Activated CD8-positive, alpha-beta T cell treated with anti-CD3 and anti-CD28 coated beads for 36 hours (primary cell): Measurements from ENCODE around the gene TRIM39. TPM values are rescaled to one million over a fixed set of nuclear protein-coding genes. Genes with fewer than 3 reads are reported as not detected.

Source experiments
- ATAC-seq: fragments of 200-7000 bp; cut with Tn5 transposase; one replicate; pipeline ENCODE4 v1.10.0; 2021; ENCODE audit warnings: mild to moderate bottlenecking, moderate library complexity
- CTCF ChIA-PET: fragments of 350-600 bp; sonication (Branson Sonifier 250); formaldehyde crosslinking; loops from one replicate; lab custom pipeline; 2021; ENCODE audit warnings: antibody characterized with exemption; lab: Charles Lee
- POLR2A ChIA-PET: fragments of 350-600 bp; sonication (Branson Sonifier 250); formaldehyde crosslinking; loops from one replicate; lab custom pipeline; 2021; ENCODE audit warnings: antibody characterized with exemption; lab: Charles Lee
- DNase-seq: peaks from one replicate; pipeline ENCODE4 v3.0.0-alpha.2; 2020
- H3K27ac Mint-ChIP-seq: one replicate; pipeline ENCODE4 v1.8.0; 2021; ENCODE audit warnings: mild to moderate bottlenecking, mixed read lengths
- H3K27me3 Mint-ChIP-seq: one replicate; pipeline ENCODE4 v1.8.0; 2021; ENCODE audit warnings: mixed read lengths
- H3K36me3 Mint-ChIP-seq: one replicate; pipeline ENCODE4 v1.8.0; 2021; ENCODE audit warnings: low read depth, mixed read lengths
- H3K4me1 Mint-ChIP-seq: one replicate; pipeline ENCODE4 v1.8.0; 2021; ENCODE audit warnings: low read depth, mixed read lengths
- H3K4me3 Mint-ChIP-seq: one replicate; pipeline ENCODE4 v1.8.0; 2021; ENCODE audit warnings: mild to moderate bottlenecking, moderate library complexity, mixed read lengths
- H3K9me3 Mint-ChIP-seq: one replicate; pipeline ENCODE4 v1.8.0; 2021; ENCODE audit warnings: mixed read lengths
- intact Hi-C: fragments of 100-400 bp; cut with micrococcal nuclease; formaldehyde crosslinking; loops from one replicate; pipeline ENCODE4 v1.10.0; 2022
- total RNA-seq, 2 experiments: library from RNA; stranded (reverse); gene quantifications; one replicate each; pipeline ENCODE4 v1.2.3, GENCODE V29; 2021
- TF ChIP-seq, protein P1 (sequence below): fragments of 200-600 bp; IDR thresholded peaks from one replicate; pipeline ENCODE4 v1.8.0; 2022; ENCODE audit warnings: antibody characterized with exemption, mild to moderate bottlenecking

Gene TRIM39
- total RNA-seq, 2 experiments from 2014 or later, result 21.6 to 22.3 TPM

DNA sequence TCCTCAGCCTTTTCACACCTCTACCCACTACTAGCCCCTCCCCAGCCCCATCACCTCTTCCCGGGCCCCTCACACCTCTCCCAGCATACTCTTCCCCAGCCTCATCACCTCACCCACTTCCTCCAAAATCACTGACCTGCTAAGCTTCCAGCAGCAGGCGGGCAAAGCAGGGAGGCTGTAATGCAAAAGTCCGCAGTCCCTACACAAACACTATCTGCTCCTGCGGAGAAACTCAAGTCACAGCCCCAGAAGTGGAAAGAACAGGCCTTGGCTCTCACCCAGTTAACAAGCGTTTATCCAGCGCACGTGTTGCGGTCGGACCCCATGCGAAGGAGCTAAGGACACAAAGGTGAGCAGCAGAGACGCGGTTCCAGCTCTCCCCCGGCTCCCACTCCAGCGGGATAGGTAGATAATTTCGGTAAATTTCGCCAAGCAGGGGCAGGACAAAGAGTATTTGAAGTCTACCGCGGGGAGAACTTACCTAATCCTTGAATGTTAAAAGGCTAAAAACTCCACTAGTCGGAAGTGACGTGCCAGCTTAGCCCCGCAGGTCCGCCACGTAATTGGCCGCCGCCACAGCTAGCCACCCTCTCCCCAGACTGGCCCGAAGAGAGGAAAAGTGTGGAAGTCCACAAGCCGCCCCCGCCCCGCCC lies 728 bp upstream of the TRIM39 start:
- ChIA-PET CTCF (interaction anchor here (1.7 to 2.6 kb wide), 2 partner anchors 95 to 107 kb away, joined by 4 to 14 read pairs; no protein-coding TSS in a partner anchor), POLR2A (interaction anchor here (0.8 to 3.7 kb wide), 18 partner anchors 9 to 118 kb away, joined by 3 to 27 read pairs (median 5); partner anchors contain the start of genes RPP21 and TRIM26)
- H3K27me3 Mint-ChIP-seq, result no peaks in the 10 kb centered on the region
- H3K4me3 Mint-ChIP-seq, result peak overlapping the region; percentile 94
- ATAC-seq (peak; percentile 87), DNase-seq (peak; percentile 89)
- H3K36me3 Mint-ChIP-seq, result peaks cover 56% of the 10 kb centered on the region
- intact Hi-C loops, result loop anchor here (10.0 kb wide), 1 partner anchor 111 kb away; the partner anchor contains the start of gene TRIM26
- H3K27ac Mint-ChIP-seq, result peak overlapping the region; percentile 99
- H3K9me3 Mint-ChIP-seq, result peaks cover 4% of the 10 kb centered on the region
- peaks cover 58% of the 10 kb centered on the region for H3K4me1 Mint-ChIP-seq
- TF ChIP-seq, protein P1, sequence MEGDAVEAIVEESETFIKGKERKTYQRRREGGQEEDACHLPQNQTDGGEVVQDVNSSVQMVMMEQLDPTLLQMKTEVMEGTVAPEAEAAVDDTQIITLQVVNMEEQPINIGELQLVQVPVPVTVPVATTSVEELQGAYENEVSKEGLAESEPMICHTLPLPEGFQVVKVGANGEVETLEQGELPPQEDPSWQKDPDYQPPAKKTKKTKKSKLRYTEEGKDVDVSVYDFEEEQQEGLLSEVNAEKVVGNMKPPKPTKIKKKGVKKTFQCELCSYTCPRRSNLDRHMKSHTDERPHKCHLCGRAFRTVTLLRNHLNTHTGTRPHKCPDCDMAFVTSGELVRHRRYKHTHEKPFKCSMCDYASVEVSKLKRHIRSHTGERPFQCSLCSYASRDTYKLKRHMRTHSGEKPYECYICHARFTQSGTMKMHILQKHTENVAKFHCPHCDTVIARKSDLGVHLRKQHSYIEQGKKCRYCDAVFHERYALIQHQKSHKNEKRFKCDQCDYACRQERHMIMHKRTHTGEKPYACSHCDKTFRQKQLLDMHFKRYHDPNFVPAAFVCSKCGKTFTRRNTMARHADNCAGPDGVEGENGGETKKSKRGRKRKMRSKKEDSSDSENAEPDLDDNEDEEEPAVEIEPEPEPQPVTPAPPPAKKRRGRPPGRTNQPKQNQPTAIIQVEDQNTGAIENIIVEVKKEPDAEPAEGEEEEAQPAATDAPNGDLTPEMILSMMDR, result no peak

DNA sequence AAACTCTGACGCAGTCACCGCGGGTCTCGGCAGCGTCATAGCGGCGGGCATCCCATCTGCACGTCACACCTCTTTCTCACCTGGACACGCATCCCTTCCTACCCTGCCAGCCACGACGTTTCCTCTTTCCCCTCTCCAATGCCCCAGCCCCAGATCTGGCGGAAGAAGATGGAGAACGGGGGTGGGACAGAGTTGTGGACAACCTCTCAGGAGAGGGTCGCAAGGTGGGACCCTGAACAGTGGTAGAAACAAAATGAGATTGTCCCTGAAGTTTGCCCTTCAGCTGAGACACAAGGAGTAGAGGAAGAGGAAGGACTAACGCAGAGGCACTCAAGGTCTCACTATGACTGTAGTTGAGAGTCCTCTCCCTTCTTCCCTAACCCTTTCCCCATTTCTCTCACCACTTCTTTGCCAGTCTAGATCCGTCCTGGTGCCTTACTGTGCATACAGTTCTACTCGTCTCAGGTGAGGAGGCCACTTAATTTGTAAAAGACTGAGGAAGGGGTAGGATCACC lies 562 bp downstream of the TRIM39 start:
- Mint-ChIP-seq H3K9me3 (peaks cover 4% of the 10 kb centered on the region), H3K27me3 (no peaks in the 10 kb centered on the region), H3K27ac (peak overlapping the region; percentile 87), H3K36me3 (peaks cover 47% of the 10 kb centered on the region), H3K4me3 (peak overlapping the region; percentile 94), H3K4me1 (peaks cover 46% of the 10 kb centered on the region)
- no peak for ATAC-seq
- intact Hi-C loops, result loop anchor here (10.0 kb wide), 1 partner anchor 112 kb away; the partner anchor contains the start of gene TRIM26
- TF ChIP-seq, protein P1, result no peak
- DNase-seq, result no peak
- ChIA-PET POLR2A (interaction anchor here (0.7 to 3.7 kb wide), 6 partner anchors 9 to 270 kb away, joined by 4 to 27 read pairs (median 10); partner anchors contain the start of gene TRIM26), CTCF (interaction anchor here (0.9 to 1.6 kb wide), 2 partner anchors 89 to 108 kb away, joined by 3 to 9 read pairs; no protein-coding TSS in a partner anchor)

DNA sequence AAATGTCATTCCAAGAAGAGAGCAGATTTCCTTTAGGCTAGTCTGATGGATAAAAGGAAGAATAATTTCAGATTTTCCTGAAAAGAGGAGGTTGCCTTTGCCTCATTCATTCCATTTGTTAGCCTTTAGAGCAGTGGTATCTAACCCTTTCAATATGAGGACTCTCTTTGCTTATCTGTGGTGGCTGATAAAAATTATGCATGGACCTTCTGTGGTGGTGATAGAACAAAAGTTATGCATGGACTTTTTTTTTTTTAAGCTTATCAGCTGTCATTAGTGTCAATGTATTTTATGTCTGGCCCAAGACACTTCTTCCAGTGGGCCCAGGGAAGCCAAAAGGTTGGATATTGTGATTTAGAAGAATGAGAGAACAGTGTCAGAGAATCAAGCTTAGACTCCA lies 1.7 kb downstream of the TRIM39 start:
- intact Hi-C loops, result loop anchor here (10.0 kb wide), 1 partner anchor 114 kb away; the partner anchor contains the start of gene TRIM26
- DNase-seq (no peak), ATAC-seq (no peak)
- TF ChIP-seq, protein P1, result no peak
- ChIA-PET CTCF (interaction anchor here (1.2 to 1.6 kb wide), 3 partner anchors 90 to 125 kb away, joined by 3 to 9 read pairs (median 3); no protein-coding TSS in a partner anchor), POLR2A (interaction anchor here (0.6 to 3.7 kb wide), 6 partner anchors 8 to 115 kb away, joined by 3 to 15 read pairs (median 4); partner anchors contain the start of genes RPP21 and TRIM26)
- peaks cover 43% of the 10 kb centered on the region for H3K36me3 Mint-ChIP-seq
- H3K27ac Mint-ChIP-seq, result peak overlapping the region; percentile 87
- H3K9me3 Mint-ChIP-seq, result no peaks in the 10 kb centered on the region
- H3K4me3 Mint-ChIP-seq, result peak overlapping the region; percentile 15
- H3K4me1 Mint-ChIP-seq, result peaks cover 37% of the 10 kb centered on the region
- H3K27me3 Mint-ChIP-seq, result no peaks in the 10 kb centered on the region

GRCh38 chr6:30329331-30329730 lies 2.6 kb downstream of the TRIM39 start:
- intact Hi-C loops, result loop anchor here (10.0 kb wide), 1 partner anchor 115 kb away; the partner anchor contains the start of gene TRIM26
- CTCF ChIA-PET, result interaction anchor here (1.2 kb wide), 1 partner anchor 124 kb away, joined by 3 read pairs; no protein-coding TSS in a partner anchor
- TF ChIP-seq, protein P1, result no peak
- POLR2A ChIA-PET, result interaction anchor here (1.0 to 1.4 kb wide), 4 partner anchors 11 to 116 kb away, joined by 4 to 9 read pairs (median 4); partner anchors contain the start of genes RPP21 and TRIM26
- Mint-ChIP-seq H3K9me3 (no peaks in the 10 kb centered on the region), H3K27me3 (no peaks in the 10 kb centered on the region), H3K36me3 (peaks cover 44% of the 10 kb centered on the region), H3K4me3 (no peak overlapping the region), H3K27ac (peak overlapping the region; percentile 65), H3K4me1 (peaks cover 27% of the 10 kb centered on the region)
- DNase-seq (peak; percentile 13), ATAC-seq (no peak)
